Measurements from ENCODE around the gene RCBTB2. TPM values are rescaled to one million over a fixed set of nuclear protein-coding genes. Genes with fewer than 3 reads are reported as not detected.

Gene RCBTB2
- total and polyA plus RNA-seq, 7 experiments from 2014 or later: 7.6 to 19.7 (median 11.5) TPM

DNA sequence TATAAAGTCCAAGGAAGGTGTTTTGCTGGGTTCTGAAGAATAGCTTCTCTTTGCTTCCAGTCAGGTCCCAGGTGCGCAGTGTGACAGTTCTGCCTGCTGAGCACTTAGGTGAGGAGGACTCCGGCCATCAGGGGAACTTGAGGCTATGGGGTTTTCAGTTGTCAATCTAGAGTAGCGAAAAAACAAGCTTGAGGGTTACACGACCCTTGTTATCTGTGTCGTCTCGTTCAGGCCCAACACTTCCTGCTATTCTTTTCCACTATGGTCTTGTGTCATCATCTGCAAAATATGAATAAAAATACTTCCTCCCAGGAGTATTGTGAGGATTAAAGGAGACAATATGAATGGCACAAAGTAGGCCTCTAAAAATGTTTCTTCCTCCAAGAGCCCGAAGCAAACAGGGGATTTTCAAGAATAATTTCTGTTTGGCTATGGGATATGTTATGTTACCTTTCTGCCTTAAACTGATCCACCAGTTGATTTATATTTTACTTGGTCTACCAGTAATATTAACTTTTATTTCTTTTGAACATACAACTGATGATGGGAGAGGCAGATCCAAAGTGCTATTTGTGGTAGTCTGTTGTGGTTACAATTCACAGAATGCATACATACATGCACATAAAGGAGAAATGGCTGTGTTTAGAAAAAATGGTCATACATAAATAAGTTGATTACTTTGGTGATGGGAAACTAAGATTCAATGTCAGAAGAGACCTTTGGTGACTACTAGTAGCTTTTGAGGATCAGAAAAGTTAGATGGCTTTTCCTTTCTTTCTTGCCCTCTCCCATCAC is 40.5 kb upstream of the RCBTB2 start:
- Mint-ChIP-seq H3K27ac (peak overlapping the region in 1 of 9 donors; percentile 19), H3K4me3 (no peak overlapping the region), H3K36me3 (peaks cover 0 to 9% (median 0%) of the 10 kb centered on the region in 5 donors), H3K27me3 (peaks cover 0 to 59% (median 0%) of the 10 kb centered on the region in 5 donors), H3K4me1 (peaks cover 0 to 40% (median 27%) of the 10 kb centered on the region in 7 donors), H3K9me3 (peaks cover 0 to 2% (median 0%) of the 10 kb centered on the region in 11 donors)
- ChIA-PET CTCF (interaction anchor here (1.0 to 1.7 kb wide), 3 partner anchors 8 to 239 kb away, joined by 4 to 9 read pairs (median 7); no protein-coding TSS in a partner anchor), POLR2A (interaction anchor here (0.6 to 1.0 kb wide), 3 partner anchors 78 to 340 kb away, joined by 3 to 6 read pairs (median 5); partner anchors contain the start of gene ITM2B)
- no peak for ATAC-seq
- H3K9me3 ChIP-seq (ENCODE audit: control insufficient read depth in 2 of 3, low read length in 3 of 3): no peaks in the 10 kb centered on the region
- H3K36me3 ChIP-seq (ENCODE audit: control insufficient read depth in 2 of 3, insufficient read depth in 3 of 3, low read length in 3 of 3): no peaks in the 10 kb centered on the region
- intact Hi-C loops (cut with micrococcal nuclease): no loop called here
- DNase-seq: no peak
- no peaks in the 10 kb centered on the region for H3K27me3 ChIP-seq (ENCODE audit: control insufficient read depth in 2 of 2, insufficient read depth in 2 of 2, low read length in 2 of 2)
- H3K4me3 ChIP-seq (ENCODE audit: low read length): no peak overlapping the region
- H3K4me1 ChIP-seq (ENCODE audit: control insufficient read depth in 2 of 2, insufficient read depth in 2 of 2, low read length in 2 of 2): peaks cover 0 to 11% of the 10 kb centered on the region in 2 donors
- H3K27ac ChIP-seq (ENCODE audit: low read depth, low read length): no peak overlapping the region

DNA sequence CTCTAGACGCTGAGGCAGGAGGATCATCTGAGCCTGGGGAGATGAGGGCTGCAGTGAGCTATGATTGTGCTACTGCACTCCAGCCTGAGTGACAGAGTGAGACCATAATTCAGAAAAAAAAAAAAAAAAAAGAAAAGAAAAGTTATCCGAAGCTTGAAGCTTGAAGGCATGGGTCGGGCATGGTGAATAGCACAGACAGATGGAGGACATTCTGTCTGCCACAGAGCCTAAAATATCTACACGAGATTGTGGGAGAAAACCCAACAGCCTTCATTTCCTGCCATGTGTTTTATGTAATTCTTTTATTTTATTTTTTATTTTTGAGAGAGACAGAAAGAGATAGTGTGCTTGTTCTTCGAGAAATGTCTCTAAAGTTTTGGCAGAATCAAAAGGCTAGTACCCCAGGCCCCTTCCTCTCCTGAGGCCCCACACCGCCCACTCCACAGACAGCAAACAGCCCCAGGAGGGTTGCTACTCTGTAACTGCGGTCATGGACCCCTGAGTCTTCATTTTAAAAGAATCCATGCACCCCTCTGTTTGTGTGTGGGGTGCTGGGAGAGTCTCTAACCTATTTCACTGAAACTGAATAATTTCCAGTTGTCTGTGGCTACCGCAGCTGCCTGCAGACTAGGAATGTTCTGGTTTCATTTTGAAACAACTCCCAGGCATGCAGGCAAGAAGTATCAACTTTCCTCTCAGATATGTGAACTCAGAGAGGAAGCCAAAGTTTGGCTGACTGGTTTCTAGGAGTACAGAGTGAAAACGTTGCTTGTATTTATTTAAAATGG is 38.4 kb upstream of the RCBTB2 start:
- peak overlapping the region in 4 of 10 donors; percentile 9 to 50 (median 38) for H3K4me3 Mint-ChIP-seq
- H3K27me3 ChIP-seq (ENCODE audit: control insufficient read depth in 2 of 2, insufficient read depth in 2 of 2, low read length in 2 of 2): no peaks in the 10 kb centered on the region
- H3K9me3 ChIP-seq (ENCODE audit: control insufficient read depth in 2 of 3, low read length in 3 of 3): no peaks in the 10 kb centered on the region
- peaks cover 0 to 11% of the 10 kb centered on the region in 2 donors for H3K4me1 ChIP-seq (ENCODE audit: control insufficient read depth in 2 of 2, insufficient read depth in 2 of 2, low read length in 2 of 2)
- DNase-seq: no peak
- H3K27me3 Mint-ChIP-seq: peaks cover 0 to 62% (median 4%) of the 10 kb centered on the region in 5 donors
- peaks cover 0 to 39% (median 27%) of the 10 kb centered on the region in 7 donors for H3K4me1 Mint-ChIP-seq
- POLR2A ChIA-PET: interaction anchor here (0.7 to 2.3 kb wide), 2 partner anchors 39 to 193 kb away, joined by 3 to 19 read pairs; partner anchors contain the start of gene RCBTB2
- peaks cover 0 to 2% (median 0%) of the 10 kb centered on the region in 11 donors for H3K9me3 Mint-ChIP-seq
- no peak for ATAC-seq
- H3K36me3 ChIP-seq (ENCODE audit: control insufficient read depth in 2 of 3, insufficient read depth in 3 of 3, low read length in 3 of 3): no peaks in the 10 kb centered on the region
- peaks cover 0 to 12% (median 0%) of the 10 kb centered on the region in 5 donors for H3K36me3 Mint-ChIP-seq
- CTCF ChIA-PET: interaction anchor here (0.7 to 2.3 kb wide), 2 partner anchors 9 to 183 kb away, joined by 3 to 20 read pairs; no protein-coding TSS in a partner anchor
- no peak overlapping the region for H3K4me3 ChIP-seq (ENCODE audit: low read length)
- no peak overlapping the region for H3K27ac Mint-ChIP-seq
- no peak overlapping the region for H3K27ac ChIP-seq (ENCODE audit: low read depth, low read length)
- intact Hi-C loops (cut with micrococcal nuclease): no loop called here

DNA sequence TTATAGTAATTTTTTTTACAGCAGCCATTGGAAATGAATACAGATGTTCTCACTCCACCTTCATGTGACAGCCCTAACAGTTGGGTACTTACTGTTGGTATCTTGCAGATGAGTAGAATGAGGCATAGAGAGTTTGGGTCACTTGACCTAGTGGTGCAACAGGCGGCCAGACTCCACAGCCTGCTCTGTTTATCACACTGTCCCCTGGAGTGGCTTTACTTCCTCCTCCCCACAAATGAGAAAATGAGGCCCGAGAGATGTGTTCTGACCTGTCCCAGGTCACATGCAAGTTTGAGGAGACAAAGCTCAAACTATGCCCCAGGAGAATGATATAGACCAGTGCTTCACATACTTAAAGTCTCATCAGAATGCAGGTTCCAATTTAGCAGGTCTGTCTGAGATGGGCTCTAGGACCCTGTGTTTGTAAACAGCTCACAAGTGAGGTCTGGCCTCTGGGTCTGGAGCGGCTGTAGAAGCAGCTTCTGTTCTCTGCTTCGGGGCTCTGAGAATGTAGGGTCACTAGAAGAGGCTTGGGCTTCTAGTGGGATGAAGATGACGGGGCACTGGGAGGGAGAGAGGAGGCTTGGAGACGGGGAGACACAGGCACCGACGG is 37.4 kb upstream of the RCBTB2 start:
- Histone ChIP-seq H3K9me3 (ENCODE audit: control insufficient read depth in 2 of 3, low read length in 3 of 3) (no peaks in the 10 kb centered on the region), H3K4me1 (ENCODE audit: control insufficient read depth in 2 of 2, insufficient read depth in 2 of 2, low read length in 2 of 2) (peaks cover 0 to 11% of the 10 kb centered on the region in 2 donors), H3K27me3 (ENCODE audit: control insufficient read depth in 2 of 2, insufficient read depth in 2 of 2, low read length in 2 of 2) (no peaks in the 10 kb centered on the region), H3K4me3 (ENCODE audit: low read length) (no peak overlapping the region), H3K27ac (ENCODE audit: low read depth, low read length) (no peak overlapping the region), H3K36me3 (ENCODE audit: control insufficient read depth in 2 of 3, insufficient read depth in 3 of 3, low read length in 3 of 3) (no peaks in the 10 kb centered on the region)
- ATAC-seq: peak; percentile 49
- CTCF ChIA-PET: interaction anchor here (2.3 kb wide), 1 partner anchor 10 kb away, joined by 20 read pairs; no protein-coding TSS in a partner anchor
- peaks cover 0 to 39% (median 27%) of the 10 kb centered on the region in 7 donors for H3K4me1 Mint-ChIP-seq
- H3K27ac Mint-ChIP-seq: no peak overlapping the region
- peaks cover 0 to 11% (median 0%) of the 10 kb centered on the region in 5 donors for H3K36me3 Mint-ChIP-seq
- H3K27me3 Mint-ChIP-seq: peaks cover 0 to 64% (median 10%) of the 10 kb centered on the region in 5 donors
- H3K9me3 Mint-ChIP-seq: peaks cover 0 to 2% (median 0%) of the 10 kb centered on the region in 11 donors
- intact Hi-C loops (cut with micrococcal nuclease): no loop called here
- POLR2A ChIA-PET: interaction anchor here (0.7 to 2.3 kb wide), 2 partner anchors 38 to 194 kb away, joined by 3 to 19 read pairs; partner anchors contain the start of gene RCBTB2
- no peak for DNase-seq
- peak overlapping the region in 3 of 10 donors; percentile 4 to 40 (median 31) for H3K4me3 Mint-ChIP-seq

DNA sequence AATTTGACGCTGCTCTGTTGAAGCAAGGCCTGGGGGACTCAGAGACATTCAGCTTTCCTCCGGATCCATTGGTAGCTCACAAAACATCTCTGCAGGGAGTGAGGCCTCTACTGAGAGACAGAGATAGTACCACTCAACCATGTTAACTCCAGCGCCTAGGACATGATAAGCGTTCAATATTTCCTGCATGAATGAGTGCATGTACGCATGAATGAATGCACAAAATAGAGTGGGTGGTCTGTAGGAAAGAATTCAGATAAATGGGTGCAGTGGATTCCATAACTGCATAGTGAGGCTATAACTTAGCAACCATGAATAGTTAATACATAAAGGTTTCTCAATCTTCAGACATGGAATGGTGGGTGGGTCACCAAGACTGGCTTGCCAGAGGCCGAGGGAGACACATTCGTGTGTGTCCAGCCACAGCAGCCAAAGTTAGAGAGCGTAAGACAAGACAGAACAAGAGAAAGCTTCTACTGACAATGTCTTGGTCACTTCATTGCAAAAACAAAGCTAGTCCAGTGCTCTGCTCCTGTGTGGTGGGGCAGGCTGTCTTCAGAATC is 36.3 kb upstream of the RCBTB2 start:
- no peak for DNase-seq
- Mint-ChIP-seq H3K9me3 (peaks cover 0 to 2% (median 0%) of the 10 kb centered on the region in 11 donors), H3K4me1 (peaks cover 0 to 43% (median 28%) of the 10 kb centered on the region in 7 donors), H3K4me3 (no peak overlapping the region), H3K27ac (no peak overlapping the region), H3K36me3 (peaks cover 0 to 10% (median 0%) of the 10 kb centered on the region in 5 donors), H3K27me3 (peaks cover 7 to 71% (median 12%) of the 10 kb centered on the region in 5 donors)
- Histone ChIP-seq H3K4me1 (ENCODE audit: control insufficient read depth in 2 of 2, insufficient read depth in 2 of 2, low read length in 2 of 2) (peaks cover 0 to 11% of the 10 kb centered on the region in 2 donors), H3K36me3 (ENCODE audit: control insufficient read depth in 2 of 3, insufficient read depth in 3 of 3, low read length in 3 of 3) (no peaks in the 10 kb centered on the region), H3K27ac (ENCODE audit: low read depth, low read length) (no peak overlapping the region), H3K9me3 (ENCODE audit: control insufficient read depth in 2 of 3, low read length in 3 of 3) (no peaks in the 10 kb centered on the region), H3K4me3 (ENCODE audit: low read length) (no peak overlapping the region), H3K27me3 (ENCODE audit: control insufficient read depth in 2 of 2, insufficient read depth in 2 of 2, low read length in 2 of 2) (no peaks in the 10 kb centered on the region)
- intact Hi-C loops (cut with micrococcal nuclease): loop anchor here in 1 of 2 donors (10.0 kb wide), 1 partner anchor 334 kb away; the partner anchor contains the start of gene ITM2B
- no peak for ATAC-seq
- CTCF ChIA-PET: interaction anchor here (2.3 kb wide), 1 partner anchor 11 kb away, joined by 20 read pairs; no protein-coding TSS in a partner anchor
- POLR2A ChIA-PET: interaction anchor here (0.6 to 2.3 kb wide), 4 partner anchors 35 to 120 kb away, joined by 4 to 19 read pairs (median 4); partner anchors contain the start of gene RCBTB2

DNA sequence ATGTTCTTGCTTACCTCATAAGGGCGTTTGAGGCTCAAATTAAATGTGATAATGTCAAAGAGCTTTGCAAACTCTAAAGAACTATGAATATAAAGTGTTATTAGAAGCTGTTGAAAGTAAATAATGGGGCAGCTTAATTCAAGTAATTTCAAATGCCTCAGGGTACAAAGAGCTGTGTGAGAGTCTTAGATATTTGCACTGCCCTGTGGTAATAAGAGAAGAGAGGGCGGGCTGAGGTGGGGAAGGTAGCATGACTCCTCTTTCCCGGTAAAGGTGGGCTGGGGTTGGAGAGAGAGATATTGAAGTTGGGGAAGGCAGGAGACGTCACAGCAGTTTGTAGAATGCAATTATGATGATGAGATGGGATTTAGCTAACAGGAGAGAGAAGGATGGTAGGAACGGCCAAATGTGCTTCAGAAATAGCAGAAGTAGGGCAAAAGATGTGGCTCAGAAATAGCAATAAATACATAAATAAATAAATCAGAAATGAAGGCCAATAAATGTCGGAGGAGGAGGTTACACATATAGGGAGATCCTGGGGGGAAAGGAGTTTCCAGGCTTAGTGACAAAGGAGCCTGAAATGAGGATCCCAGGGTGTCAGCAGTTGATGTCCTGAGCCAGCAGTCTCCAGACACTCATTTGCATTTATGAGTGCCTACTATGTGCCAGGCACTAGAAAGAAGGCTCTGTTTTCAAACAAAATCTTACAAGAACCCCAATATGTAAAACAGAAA is 35.7 kb upstream of the RCBTB2 start:
- Histone ChIP-seq H3K27me3 (ENCODE audit: control insufficient read depth in 2 of 2, insufficient read depth in 2 of 2, low read length in 2 of 2) (no peaks in the 10 kb centered on the region), H3K9me3 (ENCODE audit: control insufficient read depth in 2 of 3, low read length in 3 of 3) (no peaks in the 10 kb centered on the region), H3K4me3 (ENCODE audit: low read length) (no peak overlapping the region), H3K36me3 (ENCODE audit: control insufficient read depth in 2 of 3, insufficient read depth in 3 of 3, low read length in 3 of 3) (no peaks in the 10 kb centered on the region), H3K27ac (ENCODE audit: low read depth, low read length) (no peak overlapping the region), H3K4me1 (ENCODE audit: control insufficient read depth in 2 of 2, insufficient read depth in 2 of 2, low read length in 2 of 2) (peaks cover 0 to 14% of the 10 kb centered on the region in 2 donors)
- Mint-ChIP-seq H3K27me3 (peaks cover 7 to 68% (median 12%) of the 10 kb centered on the region in 5 donors), H3K9me3 (peaks cover 0 to 2% (median 0%) of the 10 kb centered on the region in 11 donors), H3K36me3 (peaks cover 0 to 6% (median 0%) of the 10 kb centered on the region in 5 donors), H3K4me3 (no peak overlapping the region), H3K4me1 (peaks cover 2 to 40% (median 28%) of the 10 kb centered on the region in 7 donors), H3K27ac (no peak overlapping the region)
- ATAC-seq (no peak), DNase-seq (no peak)
- ChIA-PET POLR2A (interaction anchor here (0.9 to 1.6 kb wide), 3 partner anchors 34 to 40 kb away, joined by 3 to 5 read pairs (median 4); partner anchors contain the start of gene RCBTB2), CTCF (interaction anchor here (1.2 kb wide), 1 partner anchor 10 kb away, joined by 3 read pairs; no protein-coding TSS in a partner anchor)
- intact Hi-C loops (cut with micrococcal nuclease): loop anchor here in 1 of 2 donors (10.0 kb wide), 1 partner anchor 334 kb away; the partner anchor contains the start of gene ITM2B
